HG03432 (cell line): ENCODE measurements around the gene KLC3.

Experiments used
- ATAC-seq: cut with Tn5 transposase; IDR thresholded peaks from one replicate; pipeline ENCODE4 v1.9.1; 2021; ENCODE audit warnings: mild to moderate bottlenecking, moderate library complexity; ENCODE audit not compliant: unreplicated experiment

The KLC3 gene

GRCh38 chr19:45368737-45369340 lies 28.3 kb downstream of the KLC3 start:
- ATAC-seq = no peak

- ATAC-seq = peak; percentile 97
Measured at GRCh38 chr19:45370410-45371204, 30.1 kb downstream of the KLC3 start, which contains the start of gene ERCC2. Gene ERCC2, minus strand, starts transcription at chr19:45370573. Its CDS starts 33 bp downstream, at chr19:45370540.

GRCh38 chr19:45376045-45376724 lies 35.6 kb downstream of the KLC3 start:
- ATAC-seq = no peak

GRCh38 chr19:45380107-45380506 lies 39.6 kb downstream of the KLC3 start:
- no peak for ATAC-seq

- ATAC-seq = no peak
Measured at GRCh38 chr19:45382426-45382825, 41.9 kb downstream of the KLC3 start.

- no peak for ATAC-seq
Measured at GRCh38 chr19:45385392-45386221, 45.1 kb downstream of the KLC3 start.

- ATAC-seq = no peak
Measured at GRCh38 chr19:45391346-45391745, 50.8 kb downstream of the KLC3 start.

GRCh38 chr19:45391871-45392665 lies 51.5 kb downstream of the KLC3 start:
- no peak for ATAC-seq

- ATAC-seq = no peak
Measured at GRCh38 chr19:45395821-45396617, 55.5 kb downstream of the KLC3 start.

GRCh38 chr19:45400192-45400591 lies 59.6 kb downstream of the KLC3 start:
- no peak for ATAC-seq
